HS-5 (cell line): ENCODE measurements around the gene UBC.
A peak's percentile ranks its signal among the peaks of the same experiment; 100 is the strongest.
"Not testable (repeated sequence)": the region's sequence is repeated elsewhere in the genome, so short reads cannot be mapped to it uniquely, and the experiment has no call there.

ENCODE experiments used
- DNase-seq: peaks from one replicate; pipeline ENCODE4 v3.0.0-alpha.2; 2012; ENCODE audit warnings: low read depth

The UBC gene

GRCh38 chr12:124884587-124885438 lies 29.6 kb downstream of the UBC start:
- DNase-seq = no peak

- no peak for DNase-seq
Observed at GRCh38 chr12:124883263-124884130, 31.0 kb downstream of the UBC start.

- no peak for DNase-seq
Observed at GRCh38 chr12:124881123-124881522, 33.3 kb downstream of the UBC start.

- not testable (repeated sequence) for DNase-seq
Observed at GRCh38 chr12:124880335-124880734, 34.1 kb downstream of the UBC start.

GRCh38 chr12:124878795-124879516 lies 35.5 kb downstream of the UBC start:
- no peak for DNase-seq

- DNase-seq = no peak
Observed at GRCh38 chr12:124877423-124877822, 37.0 kb downstream of the UBC start.

GRCh38 chr12:124876171-124876570 lies 38.3 kb downstream of the UBC start:
- DNase-seq = no peak

GRCh38 chr12:124875803-124876132 lies 38.7 kb downstream of the UBC start:
- no peak for DNase-seq

GRCh38 chr12:124874988-124875802 lies 39.3 kb downstream of the UBC start:
- no peak for DNase-seq

- DNase-seq = no peak
Observed at GRCh38 chr12:124874188-124874587, 40.3 kb downstream of the UBC start.

GRCh38 chr12:124872068-124872719 lies 42.3 kb downstream of the UBC start:
- DNase-seq = no peak

GRCh38 chr12:124871297-124871696 lies 43.2 kb downstream of the UBC start:
- no peak for DNase-seq

GRCh38 chr12:124870515-124870914 lies 43.9 kb downstream of the UBC start:
- DNase-seq = no peak

GRCh38 chr12:124869059-124869665 lies 45.3 kb downstream of the UBC start:
- no peak for DNase-seq

GRCh38 chr12:124868252-124869058 lies 46.0 kb downstream of the UBC start:
- no peak for DNase-seq

- peak; percentile 2 for DNase-seq
Observed at GRCh38 chr12:124867401-124867930, 47.0 kb downstream of the UBC start.

GRCh38 chr12:124866883-124867400 lies 47.5 kb downstream of the UBC start:
- DNase-seq = no peak

- DNase-seq = no peak
Observed at GRCh38 chr12:124866195-124866882, 48.1 kb downstream of the UBC start.

- DNase-seq = no peak
Observed at GRCh38 chr12:124865728-124866127, 48.7 kb downstream of the UBC start.
